22Rv1 (cell line): ENCODE measurements around the gene DCUN1D1.

Experiments used
- H3K27ac ChIP-seq: fragments of 450-650 bp; 2 replicates; pipeline ENCODE4 v1.5.1; 2017
- CTCF ChIP-seq: fragments of 450-650 bp; IDR thresholded peaks from 2 replicates; pipeline ENCODE4 v1.5.1; 2017; ENCODE audit warnings: mild to moderate bottlenecking
- ZFX ChIP-seq: fragments of 450-650 bp; IDR thresholded peaks from 2 replicates; pipeline ENCODE4 v1.6.1; 2017; ENCODE audit warnings: antibody characterized with exemption, borderline replicate concordance

Gene DCUN1D1

GRCh38 chr3:182936239-182936917 lies 44.0 kb downstream of the DCUN1D1 start:
- TF ChIP-seq CTCF (no peak), ZFX (no peak)
- no peak overlapping the region for H3K27ac ChIP-seq

GRCh38 chr3:182935803-182936202 lies 44.5 kb downstream of the DCUN1D1 start:
- H3K27ac ChIP-seq, result no peak overlapping the region
- no peak for TF ChIP-seq ZFX
- no peak for TF ChIP-seq CTCF

GRCh38 chr3:182925944-182926337 lies 54.4 kb downstream of the DCUN1D1 start:
- no peak for TF ChIP-seq ZFX
- no peak for TF ChIP-seq CTCF
- H3K27ac ChIP-seq, result no peak overlapping the region

GRCh38 chr3:182925330-182925943 lies 54.9 kb downstream of the DCUN1D1 start:
- TF ChIP-seq CTCF (no peak), ZFX (no peak)
- H3K27ac ChIP-seq, result no peak overlapping the region

- no peak for TF ChIP-seq CTCF
- TF ChIP-seq ZFX, result no peak
- no peak overlapping the region for H3K27ac ChIP-seq
Measured at GRCh38 chr3:182921665-182922355, 58.5 kb downstream of the DCUN1D1 start.

- TF ChIP-seq ZFX, result no peak
- no peak for TF ChIP-seq CTCF
- no peak overlapping the region for H3K27ac ChIP-seq
Measured at GRCh38 chr3:182920515-182921084, 59.7 kb downstream of the DCUN1D1 start.
